CD14-positive monocyte (primary cell): ENCODE data around the gene CCDC85C. TPM values are rescaled to one million over a fixed set of nuclear protein-coding genes. Genes with fewer than 3 reads are reported as not detected.

ENCODE experiments used
- DNase-seq, 3 donors: peaks; one replicate each; pipeline ENCODE4 v3.0.0-alpha.2; 2011 to 2022
- H2AFZ ChIP-seq: 2 replicates; pipeline ENCODE4 v1.6.0; 2012; ENCODE audit warnings: mild to moderate bottlenecking, low read depth, low read length, inconsistent platforms; ENCODE audit not compliant: insufficient read depth, poor library complexity, severe bottlenecking
- H3K27ac ChIP-seq, 2 donors: 1 replicate in 1 of 2; 2 replicates in 1 of 2; pipeline ENCODE4 v1.5.1; 2012 to 2013; ENCODE audit warnings: low read length in 2 of 2, control low read depth in 1 of 2, inconsistent platforms in 1 of 2, low read depth in 1 of 2, mild to moderate bottlenecking in 1 of 2
- H3K27me3 ChIP-seq, 2 donors: one replicate each; pipeline versions ENCODE4 v1.6.0 to v1.6.1; 2011 to 2013; ENCODE audit warnings: low read length in 2 of 2; ENCODE audit not compliant: control insufficient read depth in 2 of 2, insufficient read depth in 2 of 2
- H3K36me3 ChIP-seq, 2 donors: replicated peaks in 1 of 2; 1 replicate in 1 of 2; 2 replicates in 1 of 2; pipeline versions ENCODE4 v1.5.1 to v1.6.1; 2012 to 2013; ENCODE audit warnings: low read length in 2 of 2, control low read depth in 1 of 2, inconsistent platforms in 1 of 2, mild to moderate bottlenecking in 1 of 2; ENCODE audit not compliant: insufficient read depth in 2 of 2, control insufficient read depth in 1 of 2
- H3K4me1 ChIP-seq, 2 donors: 1 replicate in 1 of 2; 2 replicates in 1 of 2; pipeline versions ENCODE4 v1.5.1 to v1.6.1; 2012 to 2013; ENCODE audit warnings: low read length in 2 of 2, control low read depth in 1 of 2, inconsistent platforms in 1 of 2, mild to moderate bottlenecking in 1 of 2, moderate library complexity in 1 of 2; ENCODE audit not compliant: insufficient read depth in 2 of 2, control insufficient read depth in 1 of 2
- H3K4me2 ChIP-seq: replicated peaks from 2 replicates; pipeline ENCODE3; 2012; ENCODE audit warnings: low read length, moderate library complexity, mild to moderate bottlenecking; ENCODE audit not compliant: poor library complexity, severe bottlenecking; ENCODE audit errors: extremely low read depth
- H3K4me3 ChIP-seq, 3 experiments: fragments of 200-600 bp in 1 of 3; sonication (generic) in 1 of 3; replicated peaks in 1 of 3; 1 replicate in 2 of 3; 2 replicates in 1 of 3; pipeline ENCODE4 v1.5.1; 2011 to 2013; ENCODE audit warnings: low read length in 3 of 3, mild to moderate bottlenecking in 3 of 3, control low read depth in 2 of 3, low read depth in 2 of 3, inconsistent platforms in 1 of 3, moderate library complexity in 1 of 3
- H3K79me2 ChIP-seq: 2 replicates; pipeline ENCODE4 v1.6.0; 2012; ENCODE audit warnings: mild to moderate bottlenecking, control low read depth, inconsistent platforms, low read length, moderate library complexity; ENCODE audit not compliant: insufficient read depth
- H3K9ac ChIP-seq: 2 replicates; pipeline ENCODE4 v1.6.0; 2017; ENCODE audit warnings: low read length, mild to moderate bottlenecking; ENCODE audit not compliant: insufficient read depth, poor library complexity, severe bottlenecking
- H3K9me3 ChIP-seq, 2 donors: replicated peaks in 1 of 2; 1 replicate in 1 of 2; 2 replicates in 1 of 2; pipeline versions ENCODE4 v1.5.1 to v1.6.1; 2012 to 2013; ENCODE audit warnings: low read length in 2 of 2, control low read depth in 1 of 2; ENCODE audit not compliant: control insufficient read depth in 1 of 2, insufficient read depth in 1 of 2
- H4K20me1 ChIP-seq: 2 replicates; pipeline ENCODE4 v1.6.0; 2012; ENCODE audit warnings: mild to moderate bottlenecking, low read length, control low read depth, moderate library complexity; ENCODE audit not compliant: insufficient read depth
- H3K27ac Mint-ChIP-seq, 7 donors: one replicate each; pipeline ENCODE4 v1.8.0; 2020; ENCODE audit warnings: mild to moderate bottlenecking in 7 of 7, mixed read lengths in 7 of 7, moderate library complexity in 6 of 7, inconsistent platforms in 2 of 7
- H3K27me3 Mint-ChIP-seq, 3 donors: one replicate each; pipeline ENCODE4 v1.8.0; 2021 to 2022; ENCODE audit warnings: low read depth in 3 of 3, mild to moderate bottlenecking in 3 of 3, mixed read lengths in 3 of 3, moderate library complexity in 3 of 3, inconsistent platforms in 1 of 3
- H3K36me3 Mint-ChIP-seq, 2 donors: one replicate each; pipeline ENCODE4 v1.8.0; 2020; ENCODE audit warnings: mixed read lengths in 2 of 2, inconsistent platforms in 1 of 2, mild to moderate bottlenecking in 1 of 2
- H3K4me1 Mint-ChIP-seq: one replicate; pipeline ENCODE4 v1.8.0; 2020; ENCODE audit warnings: mild to moderate bottlenecking, mixed read lengths
- H3K4me3 Mint-ChIP-seq, 2 donors: one replicate each; pipeline ENCODE4 v1.8.0; 2020; ENCODE audit warnings: mild to moderate bottlenecking in 2 of 2, mixed read lengths in 2 of 2, moderate library complexity in 1 of 2
- H3K9me3 Mint-ChIP-seq, 7 donors: one replicate each; pipeline ENCODE4 v1.8.0; 2020 to 2022; ENCODE audit warnings: mixed read lengths in 7 of 7, mild to moderate bottlenecking in 6 of 7, moderate library complexity in 6 of 7, inconsistent platforms in 2 of 7
- WGBS: methylation state at CpG from one replicate; pipeline ENCODE4 v1.1.5; 2013; ENCODE audit warnings: missing lambda C conversion rate; ENCODE audit not compliant: insufficient coverage; 5-methylcytosine and 5-hydroxymethylcytosine counted together
- intact Hi-C, 2 donors: fragments of 100-400 bp; cut with micrococcal nuclease; formaldehyde crosslinking; loops; one replicate each; pipeline versions ENCODE4 v1.15.0 to v1.15.1; 2023
- polyA plus RNA-seq, 3 donors: library from polyadenylated mRNA; depleted of rRNA in 1 of 3; unstranded in 2 of 3; stranded (reverse) in 1 of 3; fragments of 300-500 nt in 2 of 3; fragments of >200 nt in 1 of 3; fragmentation: Illumina TruSeq in 2 of 3; gene quantifications; 1 replicate in 2 of 3; 2 replicates in 1 of 3; pipeline ENCODE4 v1.2.3, GENCODE V29; 2012 to 2021
- TF ChIP-seq, protein P1 (sequence below): fragments of 200-600 bp; IDR thresholded peaks from one replicate; pipeline ENCODE4 v1.8.0; 2022; ENCODE audit warnings: antibody characterized with exemption, mild to moderate bottlenecking

Gene CCDC85C
- polyA plus RNA-seq, 3 donors: under 0.01 to 0.03 TPM; not detected in 1

DNA sequence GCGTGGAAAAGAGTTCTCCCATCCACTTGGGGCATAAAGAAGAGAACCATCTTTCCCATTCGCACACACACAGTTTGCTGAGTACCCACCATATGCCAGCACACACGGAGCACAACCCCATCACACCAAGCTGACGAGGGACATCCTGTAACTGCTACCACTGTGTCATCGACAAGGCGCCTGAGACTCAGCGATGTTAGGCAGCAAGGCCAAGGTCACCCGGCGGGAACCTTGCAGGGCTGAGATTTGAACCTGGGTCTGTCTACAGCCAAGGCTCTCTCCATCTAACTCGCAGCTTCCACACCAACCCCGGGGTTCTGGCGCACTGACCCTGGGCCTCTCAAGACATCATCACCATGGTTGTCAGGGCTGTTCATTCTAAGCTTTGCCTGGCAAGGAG, 60.0 kb downstream of the CCDC85C start:
- Histone ChIP-seq H3K36me3 (no peaks in the 10 kb centered on the region), H4K20me1 (no peaks in the 10 kb centered on the region), H3K9ac (no peak overlapping the region), H3K79me2 (no peaks in the 10 kb centered on the region), H3K4me1 (no peaks in the 10 kb centered on the region), H3K4me2 (no peak overlapping the region), H2AFZ (no peak overlapping the region), H3K4me3 (no peak overlapping the region), H3K27me3 (no peaks in the 10 kb centered on the region), H3K9me3 (no peaks in the 10 kb centered on the region), H3K27ac (no peak overlapping the region)
- H3K4me3 Mint-ChIP-seq: no peak overlapping the region
- H3K4me1 Mint-ChIP-seq: no peaks in the 10 kb centered on the region
- TF ChIP-seq, protein P1, sequence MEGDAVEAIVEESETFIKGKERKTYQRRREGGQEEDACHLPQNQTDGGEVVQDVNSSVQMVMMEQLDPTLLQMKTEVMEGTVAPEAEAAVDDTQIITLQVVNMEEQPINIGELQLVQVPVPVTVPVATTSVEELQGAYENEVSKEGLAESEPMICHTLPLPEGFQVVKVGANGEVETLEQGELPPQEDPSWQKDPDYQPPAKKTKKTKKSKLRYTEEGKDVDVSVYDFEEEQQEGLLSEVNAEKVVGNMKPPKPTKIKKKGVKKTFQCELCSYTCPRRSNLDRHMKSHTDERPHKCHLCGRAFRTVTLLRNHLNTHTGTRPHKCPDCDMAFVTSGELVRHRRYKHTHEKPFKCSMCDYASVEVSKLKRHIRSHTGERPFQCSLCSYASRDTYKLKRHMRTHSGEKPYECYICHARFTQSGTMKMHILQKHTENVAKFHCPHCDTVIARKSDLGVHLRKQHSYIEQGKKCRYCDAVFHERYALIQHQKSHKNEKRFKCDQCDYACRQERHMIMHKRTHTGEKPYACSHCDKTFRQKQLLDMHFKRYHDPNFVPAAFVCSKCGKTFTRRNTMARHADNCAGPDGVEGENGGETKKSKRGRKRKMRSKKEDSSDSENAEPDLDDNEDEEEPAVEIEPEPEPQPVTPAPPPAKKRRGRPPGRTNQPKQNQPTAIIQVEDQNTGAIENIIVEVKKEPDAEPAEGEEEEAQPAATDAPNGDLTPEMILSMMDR: no peak
- no peak for DNase-seq
- no peaks in the 10 kb centered on the region for H3K36me3 Mint-ChIP-seq
- peaks cover 4 to 8% (median 7%) of the 10 kb centered on the region in 3 donors for H3K27me3 Mint-ChIP-seq
- H3K9me3 Mint-ChIP-seq: no peaks in the 10 kb centered on the region
- WGBS: 93% methylated on average over 11 of the region's 12 CpGs
- H3K27ac Mint-ChIP-seq: no peak overlapping the region
- intact Hi-C loops: no loop called here

GRCh38 chr14:99543370-99543769, 60.6 kb downstream of the CCDC85C start:
- Histone ChIP-seq H3K4me1 (no peaks in the 10 kb centered on the region), H3K9me3 (no peaks in the 10 kb centered on the region), H2AFZ (no peak overlapping the region), H3K27me3 (no peaks in the 10 kb centered on the region), H3K4me2 (no peak overlapping the region), H3K27ac (no peak overlapping the region), H3K9ac (no peak overlapping the region), H4K20me1 (no peaks in the 10 kb centered on the region), H3K79me2 (no peaks in the 10 kb centered on the region), H3K4me3 (no peak overlapping the region), H3K36me3 (no peaks in the 10 kb centered on the region)
- no peaks in the 10 kb centered on the region for H3K4me1 Mint-ChIP-seq
- no peak for DNase-seq
- no peaks in the 10 kb centered on the region for H3K36me3 Mint-ChIP-seq
- no peaks in the 10 kb centered on the region for H3K9me3 Mint-ChIP-seq
- peaks cover 4 to 11% (median 7%) of the 10 kb centered on the region in 3 donors for H3K27me3 Mint-ChIP-seq
- no peak overlapping the region for H3K4me3 Mint-ChIP-seq
- 93% methylated on average over 4 of the region's 4 CpGs for WGBS
- TF ChIP-seq, protein P1: no peak
- intact Hi-C loops: no loop called here
- peak overlapping the region in 1 of 7 donors; percentile 77 for H3K27ac Mint-ChIP-seq
